Stomach (tissue), 4 donors: Measurements from ENCODE around the gene WIPF1.

Source experiments
- CTCF ChIP-seq, 7 experiments: fragments of 450-650 bp in 4 of 7; fragments of 200-600 bp in 3 of 7; sonication (generic) in 3 of 7; IDR thresholded peaks; one replicate each; pipeline ENCODE4 v1.5.1; 2016 to 2019; ENCODE audit warnings: antibody characterized with exemption in 7 of 7, control low read depth in 2 of 7, mild to moderate bottlenecking in 1 of 7
- POLR2A ChIP-seq, 4 donors: fragments of 450-650 bp; IDR thresholded peaks; one replicate each; pipeline ENCODE4 v1.6.1; 2016; ENCODE audit warnings: antibody characterized with exemption in 4 of 4, control low read depth in 2 of 4, mild to moderate bottlenecking in 1 of 4, moderate library complexity in 1 of 4

GRCh38 chr2:174635015-174635593, 37.5 kb upstream of the WIPF1 start:
- no peak for TF ChIP-seq CTCF (IDR thresholded peaks at IDR 0.05)
- TF ChIP-seq POLR2A (IDR thresholded peaks at IDR 0.05), result no peak
